ENCODE measurements around the gene APBB2. TPM values are rescaled to one million over a fixed set of nuclear protein-coding genes. Genes with fewer than 3 reads are reported as not detected.

Gene APBB2
- total and polyA plus RNA-seq, 2 of the 4 experiments (the other 2 are of a cell fraction): 47.9 to 75.5 TPM

GRCh38 chr4:41044791-41045190, 169.6 kb downstream of the APBB2 start:
- no peak overlapping the region for H2BK5ac ChIP-seq (ENCODE audit: low read depth, low read length, poor library complexity, severe bottlenecking)
- in situ Hi-C loops (cut with MboI; ENCODE audit: low sequenced_read_pairs) (no loop called here), dilution Hi-C loops (cut with HindIII; ENCODE audit: low sequenced_read_pairs, unreplicated experiment) (no loop called here), intact Hi-C loops (cut with micrococcal nuclease) (no loop called here)
- H2AK5ac ChIP-seq (ENCODE audit: low read depth, low read length): no peak overlapping the region
- no TSS peak for BruUV-seq (replicated peaks)
- H3K4me1 ChIP-seq (ENCODE audit: control insufficient read depth, insufficient read depth, low read length): no peaks in the 10 kb centered on the region
- no peak overlapping the region for H2AK9ac ChIP-seq (replicated peaks; ENCODE audit: low read depth, low read length, poor library complexity)
- no peak overlapping the region for H3K23ac ChIP-seq (ENCODE audit: low read depth, low read length)
- TF ChIP-seq RAD21 (IDR thresholded peaks at IDR 0.05; ENCODE audit: low read length): no peak
- no peak for TF ChIP-seq NFE2L2 (IDR thresholded peaks at IDR 0.05; ENCODE audit: low read depth, low read length)
- no peak for TF ChIP-seq MXI1 (IDR thresholded peaks at IDR 0.05; ENCODE audit: borderline replicate concordance, low read depth, low read length)
- no peak for TF ChIP-seq SMC3 (IDR thresholded peaks at IDR 0.05; ENCODE audit: low read depth, low read length)
- no peak for TF ChIP-seq FOS (IDR thresholded peaks at IDR 0.05; ENCODE audit: low read depth, low read length)
- no peak for TF ChIP-seq MAZ (IDR thresholded peaks at IDR 0.05; ENCODE audit: borderline replicate concordance, low read depth, low read length)
- H2BK15ac ChIP-seq (ENCODE audit: low read depth, low read length): no peak overlapping the region
- no peaks in the 10 kb centered on the region for H3K27me3 ChIP-seq (ENCODE audit: control insufficient read depth, insufficient read depth, low read length)
- no peak overlapping the region for H3K4me2 ChIP-seq (ENCODE audit: low read depth, low read length)
- H3K36me3 ChIP-seq (ENCODE audit: control insufficient read depth, insufficient read depth, low read length): no peaks in the 10 kb centered on the region
- no peak overlapping the region for H3K9ac ChIP-seq (ENCODE audit: low read depth, low read length)
- no peak overlapping the region for H3K56ac ChIP-seq (ENCODE audit: extremely low read depth, insufficient read depth, low read length)
- H3K27ac ChIP-seq (ENCODE audit: insufficient read depth, low read length): no peak overlapping the region
- no peak overlapping the region for H3K14ac ChIP-seq (replicated peaks; ENCODE audit: low read depth, low read length)
- no peak overlapping the region for H4K5ac ChIP-seq (ENCODE audit: low read depth, low read length)
- H3K4ac ChIP-seq (ENCODE audit: low read depth, low read length): no peak overlapping the region
- H4K91ac ChIP-seq (ENCODE audit: insufficient read depth, low read depth, low read length): no peak overlapping the region
- peaks cover 5 to 10% of the 10 kb centered on the region in 2 experiments; a peak in 1 of 4 replicates for H3K79me1 ChIP-seq (ENCODE audit: low read depth in 1 of 2, low read length in 2 of 2)
- ChIA-PET CTCF (no interaction called here), POLR2A (ENCODE audit: unreplicated experiment) (no interaction called here)
- no peak overlapping the region for H3K4me3 ChIP-seq (ENCODE audit: insufficient read depth, low read depth, low read length)
- 0 out of 2 replicates have a peak, but pooled peaks cover 2% of the 10 kb centered on the region for H3K9me3 ChIP-seq (ENCODE audit: control insufficient read depth, insufficient read depth, low read length)
- no peak overlapping the region for H2BK20ac ChIP-seq (ENCODE audit: low read depth, low read length)
- H3K18ac ChIP-seq (ENCODE audit: low read depth, low read length): no peak overlapping the region
- no peaks in the 10 kb centered on the region for H3K9me1 ChIP-seq (ENCODE audit: insufficient read depth, low read length)
- H2AFZ ChIP-seq (replicated peaks; ENCODE audit: low read length, poor library complexity): no peak overlapping the region
- no peak overlapping the region for H2BK120ac ChIP-seq (ENCODE audit: low read depth, low read length)
- no peaks in the 10 kb centered on the region for H4K20me1 ChIP-seq (ENCODE audit: insufficient read depth, low read length)
- DNase-seq (no peak), ATAC-seq (ENCODE audit: low read depth) (no peak)
- no peak overlapping the region for H4K8ac ChIP-seq (ENCODE audit: low read depth in 2 of 2, low read length in 2 of 2)

All from IMR-90 (cell line).